Panc1 (cell line): ENCODE results near the gene BPIFA2.

Experiments used
- CTCF ChIP-seq: fragments of 450-650 bp; IDR thresholded peaks from 2 replicates; pipeline ENCODE4 v1.5.1; 2017; ENCODE audit warnings: mild to moderate bottlenecking
- POLR2AphosphoS5 ChIP-seq: IDR thresholded peaks from 2 replicates; pipeline ENCODE4 v1.6.1; 2012; ENCODE audit warnings: mild to moderate bottlenecking, low read depth, low read length, moderate library complexity
- REST ChIP-seq, 2 experiments: IDR thresholded peaks; 2 replicates each; pipeline ENCODE4 v1.6.1; 2011 to 2012; ENCODE audit warnings: low read depth in 2 of 2, control low read depth in 1 of 2, low read length in 1 of 2, mild to moderate bottlenecking in 1 of 2, moderate library complexity in 1 of 2; ENCODE audit not compliant: insufficient read depth in 1 of 2
- SIN3A ChIP-seq: IDR thresholded peaks from 2 replicates; pipeline ENCODE4 v1.6.1; 2012; ENCODE audit warnings: low read depth, mild to moderate bottlenecking, low read length, moderate library complexity, borderline replicate concordance; ENCODE audit not compliant: insufficient read depth
- TCF7L2 ChIP-seq: IDR thresholded peaks from 2 replicates; pipeline ENCODE4 v1.6.1; 2011; ENCODE audit warnings: mild to moderate bottlenecking, low read depth, low read length, inconsistent platforms

GRCh38 chr20:33160681-33161080 lies 7.3 kb upstream of the BPIFA2 start:
- no peak for TF ChIP-seq CTCF
- TF ChIP-seq POLR2AphosphoS5, result no peak
- TF ChIP-seq REST (IDR thresholded peaks at IDR 0.05; ENCODE audit: insufficient read depth in 1 of 2, low read depth in 2 of 2, low read length in 1 of 2), result no peak
- TF ChIP-seq TCF7L2, result no peak
- no peak for TF ChIP-seq SIN3A
